Activated CD4-positive, alpha-beta T cell treated with anti-CD3 and anti-CD28 coated beads, Interleukin-2, amount 10 ng/mL, durations not matched to agents 24 days and 14 days (primary cell): ENCODE data around the gene CMTM4. TPM values are rescaled to one million over a fixed set of nuclear protein-coding genes. Genes with fewer than 3 reads are reported as not detected.

Experiments used
- DNase-seq: peaks from one replicate; pipeline ENCODE4 v3.0.0; 2022
- H3K27ac Mint-ChIP-seq: one replicate; pipeline ENCODE4 v1.8.0; 2022; ENCODE audit warnings: mild to moderate bottlenecking, mixed read lengths
- H3K27me3 Mint-ChIP-seq: one replicate; pipeline ENCODE4 v1.8.0; 2022; ENCODE audit warnings: mixed read lengths
- H3K36me3 Mint-ChIP-seq: one replicate; pipeline ENCODE4 v1.8.0; 2022; ENCODE audit warnings: low read depth, mild to moderate bottlenecking, mixed read lengths
- H3K4me1 Mint-ChIP-seq: one replicate; pipeline ENCODE4 v1.8.0; 2021; ENCODE audit warnings: mixed read lengths
- H3K4me3 Mint-ChIP-seq: one replicate; pipeline ENCODE4 v1.8.0; 2022; ENCODE audit warnings: mild to moderate bottlenecking, moderate library complexity, mixed read lengths
- H3K9me3 Mint-ChIP-seq: one replicate; pipeline ENCODE4 v1.8.0; 2021; ENCODE audit warnings: mixed read lengths
- intact Hi-C: fragments of 100-400 bp; cut with micrococcal nuclease; formaldehyde crosslinking; loops from one replicate; pipeline ENCODE4 v1.15.1; 2023
- total RNA-seq: library from RNA; stranded (reverse); gene quantifications from 2 replicates; pipeline ENCODE4 v1.2.3, GENCODE V29; 2022

CMTM4 gene
- total RNA-seq, 1 donor from 2014 or later = 3.5 TPM

DNA sequence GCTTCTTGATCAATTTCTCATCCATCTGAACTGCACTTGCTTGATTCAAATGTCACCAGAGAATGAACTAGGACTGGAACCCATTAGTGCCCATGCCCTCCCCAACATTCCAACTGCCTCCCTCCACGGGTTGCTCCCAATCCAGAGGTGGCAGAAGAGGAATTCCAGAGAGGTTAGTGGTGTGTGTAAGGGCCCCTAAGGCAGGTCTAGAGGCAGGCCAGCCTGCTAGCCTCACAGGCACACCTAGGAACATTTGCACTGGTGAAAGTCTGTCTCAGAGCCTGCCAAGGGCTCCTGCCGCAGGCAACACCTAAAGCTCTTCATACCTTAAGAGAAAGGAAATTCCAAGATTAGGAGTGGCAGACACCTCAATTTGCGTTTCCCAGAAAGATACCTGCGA is 21.2 kb upstream of the CMTM4 start:
- no peak for DNase-seq
- H3K4me3 Mint-ChIP-seq = no peak overlapping the region
- no peak overlapping the region for H3K27ac Mint-ChIP-seq
- no peaks in the 10 kb centered on the region for H3K9me3 Mint-ChIP-seq
- H3K36me3 Mint-ChIP-seq = peaks cover 4% of the 10 kb centered on the region
- intact Hi-C loops = no loop called here
- no peaks in the 10 kb centered on the region for H3K27me3 Mint-ChIP-seq
- H3K4me1 Mint-ChIP-seq = no peaks in the 10 kb centered on the region

DNA sequence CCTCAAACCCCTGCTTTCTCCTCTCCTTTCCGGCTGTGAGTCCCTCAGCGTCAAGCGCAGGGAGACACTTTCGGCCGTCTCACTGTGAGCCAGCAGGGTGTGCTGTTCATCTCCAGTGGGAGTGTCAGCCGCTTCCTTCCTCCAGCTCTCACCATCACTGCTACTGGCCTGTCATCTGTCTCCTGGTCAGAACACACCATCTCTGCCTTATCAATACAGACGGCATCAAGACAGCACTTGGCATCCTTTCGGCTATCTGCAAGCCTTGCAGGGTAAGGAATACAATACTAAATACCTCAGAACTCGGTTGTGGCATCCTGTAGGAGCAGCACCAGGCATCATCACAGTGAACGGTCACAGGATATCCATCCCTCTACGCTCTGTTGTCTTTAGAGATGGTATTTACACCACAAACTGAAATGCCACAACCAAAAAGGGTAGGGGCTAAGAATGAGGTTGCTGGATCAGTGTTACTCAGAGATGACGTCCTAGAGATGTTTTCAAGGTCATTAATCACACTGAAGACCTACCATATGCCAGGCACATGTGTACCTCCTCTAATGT is 20.7 kb upstream of the CMTM4 start:
- no peaks in the 10 kb centered on the region for H3K9me3 Mint-ChIP-seq
- H3K27me3 Mint-ChIP-seq = peaks cover 3% of the 10 kb centered on the region
- H3K27ac Mint-ChIP-seq = no peak overlapping the region
- peaks cover 4% of the 10 kb centered on the region for H3K36me3 Mint-ChIP-seq
- peaks cover 2% of the 10 kb centered on the region for H3K4me1 Mint-ChIP-seq
- intact Hi-C loops = no loop called here
- no peak overlapping the region for H3K4me3 Mint-ChIP-seq
- DNase-seq = peak; percentile 66

DNA sequence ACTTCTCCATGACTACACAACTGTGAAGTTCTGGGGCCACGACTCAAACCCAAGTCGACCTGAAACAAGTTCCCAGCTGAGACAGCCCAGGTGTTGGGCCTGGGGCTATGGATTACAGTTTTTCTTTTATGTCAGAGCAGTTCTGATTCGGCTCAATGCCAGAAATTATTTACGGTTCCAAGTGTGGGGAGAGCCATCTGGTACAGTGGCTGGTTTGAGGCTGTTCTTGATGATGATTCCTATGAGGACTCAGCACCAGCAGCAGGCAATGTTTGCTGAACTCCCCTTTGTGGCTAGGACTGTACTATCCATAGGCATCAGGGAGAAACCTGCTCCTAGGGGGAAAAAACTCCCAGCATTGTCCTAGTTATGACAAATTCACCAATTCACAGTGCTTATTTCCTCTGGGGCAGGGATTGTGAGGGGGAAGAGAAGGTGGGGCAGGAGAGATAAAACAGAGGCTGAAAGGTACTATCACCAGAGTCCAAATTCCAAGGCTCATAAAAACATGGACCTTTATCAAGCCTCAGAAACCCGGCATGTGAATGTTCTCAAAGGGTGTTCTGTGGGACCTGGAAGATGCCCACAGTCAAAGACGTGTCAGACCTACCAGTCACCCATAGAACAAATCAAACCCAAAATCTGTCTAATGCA is 18.2 kb upstream of the CMTM4 start:
- Mint-ChIP-seq H3K4me1 (peaks cover 2% of the 10 kb centered on the region), H3K36me3 (no peaks in the 10 kb centered on the region), H3K4me3 (no peak overlapping the region), H3K27ac (no peak overlapping the region), H3K9me3 (no peaks in the 10 kb centered on the region), H3K27me3 (peaks cover 3% of the 10 kb centered on the region)
- DNase-seq = no peak
- intact Hi-C loops = no loop called here

DNA sequence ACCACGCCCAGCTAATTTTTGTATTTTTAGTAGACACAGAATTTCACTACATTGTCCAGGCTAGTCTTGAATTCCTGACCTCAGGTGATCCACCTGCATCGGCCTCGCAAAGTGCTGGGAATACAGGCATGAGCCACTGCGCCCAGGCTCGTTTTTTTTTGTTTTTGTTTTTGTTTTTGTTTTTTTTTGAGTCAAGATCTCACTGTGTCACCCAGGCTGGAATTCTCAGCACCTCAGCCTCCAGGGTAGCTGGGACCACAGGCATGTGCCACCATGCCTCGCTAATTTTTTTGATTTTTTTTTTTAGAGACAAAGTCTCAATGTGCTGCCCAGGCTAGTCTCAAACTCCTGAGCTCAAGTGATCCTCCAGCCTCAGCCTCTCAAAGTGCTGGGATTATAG is 17.5 kb upstream of the CMTM4 start:
- intact Hi-C loops = no loop called here
- no peak overlapping the region for H3K27ac Mint-ChIP-seq
- peaks cover 2% of the 10 kb centered on the region for H3K4me1 Mint-ChIP-seq
- H3K9me3 Mint-ChIP-seq = no peaks in the 10 kb centered on the region
- no peaks in the 10 kb centered on the region for H3K36me3 Mint-ChIP-seq
- DNase-seq = no peak
- no peak overlapping the region for H3K4me3 Mint-ChIP-seq
- peaks cover 4% of the 10 kb centered on the region for H3K27me3 Mint-ChIP-seq

DNA sequence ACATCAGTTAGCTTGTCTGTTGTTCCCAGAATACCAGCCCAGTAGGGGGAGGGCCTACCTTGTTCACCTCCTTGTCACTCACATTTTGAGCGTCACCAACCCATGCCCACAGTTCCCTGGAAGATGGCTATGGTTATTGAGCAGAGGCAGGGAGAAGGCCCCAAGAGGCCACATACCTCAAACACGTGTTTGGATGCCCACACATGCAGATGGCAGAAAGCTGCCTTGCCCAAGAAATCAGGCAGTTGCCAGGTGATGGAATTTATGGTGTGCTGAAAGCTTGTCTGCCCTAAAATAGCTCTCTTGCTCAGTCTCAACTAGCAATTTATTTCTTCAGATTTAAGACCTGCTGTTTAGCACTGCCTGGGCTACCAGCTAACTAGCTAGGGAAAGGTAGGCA is 16.5 kb upstream of the CMTM4 start:
- Mint-ChIP-seq H3K27me3 (peaks cover 9% of the 10 kb centered on the region), H3K4me1 (peaks cover 2% of the 10 kb centered on the region), H3K9me3 (no peaks in the 10 kb centered on the region), H3K4me3 (no peak overlapping the region), H3K27ac (no peak overlapping the region), H3K36me3 (no peaks in the 10 kb centered on the region)
- intact Hi-C loops = no loop called here
- no peak for DNase-seq

DNA sequence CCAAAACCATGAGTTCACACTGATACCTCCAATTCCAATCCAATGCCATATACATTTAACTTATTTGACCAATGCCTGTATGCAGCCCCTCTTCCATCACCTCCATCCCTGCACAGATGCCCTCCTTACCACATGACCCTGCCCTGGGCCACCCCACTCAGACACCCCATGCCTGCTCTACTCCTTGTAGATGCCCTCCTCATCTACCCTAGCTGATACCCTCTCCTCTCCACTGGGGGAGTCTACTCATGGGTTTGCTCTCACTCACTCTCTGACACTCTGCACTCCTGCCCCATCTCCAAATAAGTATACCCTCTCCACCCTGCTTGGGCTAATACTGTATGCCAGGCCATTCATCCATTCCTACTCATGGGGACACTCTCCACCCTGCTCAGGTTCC is 16.0 kb upstream of the CMTM4 start:
- Mint-ChIP-seq H3K36me3 (no peaks in the 10 kb centered on the region), H3K4me1 (peaks cover 2% of the 10 kb centered on the region), H3K27ac (no peak overlapping the region), H3K27me3 (peaks cover 11% of the 10 kb centered on the region), H3K4me3 (no peak overlapping the region), H3K9me3 (no peaks in the 10 kb centered on the region)
- DNase-seq = no peak
- intact Hi-C loops = no loop called here

DNA sequence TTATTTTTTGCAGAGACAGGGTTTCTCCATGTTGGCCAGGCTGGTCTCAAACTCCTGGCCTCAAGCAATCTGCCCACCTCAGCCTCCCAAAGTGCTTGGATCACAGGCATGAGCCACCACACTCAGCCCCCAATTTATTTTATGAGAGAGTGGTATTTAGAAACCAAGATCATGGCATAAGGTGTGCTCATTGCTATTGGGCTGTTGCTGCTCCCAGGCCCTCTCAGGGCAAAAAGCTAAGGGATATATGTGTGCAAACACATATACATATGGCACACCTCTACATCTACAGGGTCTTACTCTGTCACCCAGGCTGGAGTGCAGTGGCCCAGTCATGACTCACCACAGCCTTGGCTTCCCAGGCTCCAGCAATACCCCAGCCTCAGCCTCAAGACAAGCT is 15.0 kb upstream of the CMTM4 start:
- Mint-ChIP-seq H3K4me1 (peaks cover 2% of the 10 kb centered on the region), H3K27me3 (peaks cover 14% of the 10 kb centered on the region), H3K9me3 (no peaks in the 10 kb centered on the region), H3K4me3 (no peak overlapping the region), H3K36me3 (no peaks in the 10 kb centered on the region), H3K27ac (no peak overlapping the region)
- intact Hi-C loops = no loop called here
- no peak for DNase-seq

DNA sequence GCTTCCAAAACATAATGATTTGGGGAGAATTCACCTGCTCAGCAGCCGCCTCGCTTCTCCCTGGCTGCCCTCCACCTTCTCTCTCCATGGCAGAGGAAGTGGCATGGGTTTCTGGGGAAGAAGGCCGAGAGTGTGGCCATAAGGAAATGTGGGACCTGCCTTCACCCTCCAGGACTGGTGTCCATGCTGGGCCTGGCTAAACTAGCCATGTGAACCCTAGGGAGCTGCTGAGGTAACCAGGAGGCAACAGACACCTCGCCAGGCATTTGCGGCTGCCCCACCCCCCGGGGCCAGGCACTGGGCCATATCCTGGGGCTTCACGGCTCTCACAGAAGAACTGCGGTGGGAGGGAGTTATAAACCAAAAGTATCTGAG is 9.9 kb upstream of the CMTM4 start:
- Mint-ChIP-seq H3K4me1 (no peaks in the 10 kb centered on the region), H3K27ac (no peak overlapping the region), H3K4me3 (no peak overlapping the region), H3K9me3 (no peaks in the 10 kb centered on the region), H3K36me3 (no peaks in the 10 kb centered on the region), H3K27me3 (peaks cover 19% of the 10 kb centered on the region)
- intact Hi-C loops = no loop called here
- no peak for DNase-seq

DNA sequence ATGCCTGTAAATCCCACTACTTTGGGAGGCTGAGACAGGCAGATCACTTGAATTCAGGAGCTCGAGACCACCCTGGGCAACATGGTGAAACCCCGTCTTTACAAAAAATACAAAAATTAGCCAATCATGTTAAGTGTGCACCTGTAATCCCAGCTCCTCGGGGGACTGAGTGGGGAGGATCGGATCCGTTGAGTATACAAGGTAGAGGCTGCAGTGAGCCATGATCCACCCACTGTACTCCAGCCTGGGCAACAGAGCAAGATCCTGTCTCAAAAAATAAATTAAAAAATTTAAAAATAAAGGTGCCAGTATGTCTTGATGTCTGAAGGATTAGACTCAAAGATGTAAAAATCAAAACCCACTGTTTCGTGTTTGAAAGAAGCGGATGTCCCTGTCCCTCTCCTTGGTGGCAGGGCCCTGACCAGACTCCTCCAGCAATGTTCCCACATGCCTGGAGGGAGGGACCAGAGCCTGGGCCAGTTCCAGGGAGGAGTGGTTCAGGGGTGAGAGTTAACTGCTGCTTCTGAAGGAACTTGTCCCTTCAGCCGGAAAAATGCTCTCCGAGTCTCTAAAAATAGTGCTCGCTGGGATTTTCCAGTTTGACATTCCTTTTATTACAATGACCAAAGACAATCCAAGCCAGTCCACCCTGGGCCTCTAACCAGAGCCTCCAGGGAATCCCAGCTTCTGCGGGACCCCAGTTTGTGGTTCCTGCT is 9.4 kb upstream of the CMTM4 start:
- H3K4me1 Mint-ChIP-seq = peaks cover under 1% of the 10 kb centered on the region
- no peaks in the 10 kb centered on the region for H3K36me3 Mint-ChIP-seq
- H3K4me3 Mint-ChIP-seq = no peak overlapping the region
- intact Hi-C loops = no loop called here
- H3K27me3 Mint-ChIP-seq = peaks cover 19% of the 10 kb centered on the region
- no peak for DNase-seq
- H3K27ac Mint-ChIP-seq = no peak overlapping the region
- no peaks in the 10 kb centered on the region for H3K9me3 Mint-ChIP-seq

DNA sequence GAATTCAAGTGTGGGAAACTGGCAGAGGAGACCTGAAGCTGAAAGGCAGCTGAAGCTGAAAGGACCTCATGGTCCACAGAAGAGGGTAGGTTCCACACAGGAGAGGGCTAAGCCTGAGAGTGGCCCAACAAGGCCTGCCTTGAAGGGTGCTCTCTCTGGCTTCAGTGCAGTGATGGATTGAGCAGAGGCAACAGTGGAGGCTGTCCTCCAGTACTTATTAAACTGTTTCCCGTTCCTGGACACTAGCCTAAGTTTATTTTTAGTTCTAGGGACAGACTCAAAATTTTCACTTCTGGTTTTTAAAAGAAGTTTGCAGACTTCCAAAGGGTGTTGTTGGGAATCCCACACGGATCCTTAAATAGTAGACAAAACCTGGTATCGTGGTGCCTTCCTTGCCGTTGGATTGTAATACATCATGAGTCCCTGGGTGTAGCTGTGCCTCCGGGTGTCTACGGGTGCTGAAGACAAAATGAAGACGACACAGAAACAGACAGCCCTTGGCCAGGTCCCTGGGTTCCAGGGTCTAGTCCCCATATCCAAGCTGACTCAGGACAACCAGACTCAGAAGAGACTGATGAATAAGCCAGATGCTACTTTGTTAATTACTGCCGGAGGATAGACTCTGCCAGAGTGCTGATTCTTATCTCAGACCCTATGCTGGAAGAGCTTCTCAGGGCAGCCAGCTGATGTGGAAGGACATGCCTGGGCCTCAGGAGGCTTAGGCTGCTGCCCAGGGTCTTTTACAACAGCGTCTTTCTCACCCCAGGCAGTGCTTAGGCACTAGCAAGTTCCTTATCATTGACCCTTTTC is 7.1 kb upstream of the CMTM4 start:
- H3K27me3 Mint-ChIP-seq = peaks cover 29% of the 10 kb centered on the region
- peaks cover 2% of the 10 kb centered on the region for H3K4me1 Mint-ChIP-seq
- no peak overlapping the region for H3K27ac Mint-ChIP-seq
- H3K4me3 Mint-ChIP-seq = no peak overlapping the region
- no peaks in the 10 kb centered on the region for H3K9me3 Mint-ChIP-seq
- no peak for DNase-seq
- intact Hi-C loops = no loop called here
- no peaks in the 10 kb centered on the region for H3K36me3 Mint-ChIP-seq

DNA sequence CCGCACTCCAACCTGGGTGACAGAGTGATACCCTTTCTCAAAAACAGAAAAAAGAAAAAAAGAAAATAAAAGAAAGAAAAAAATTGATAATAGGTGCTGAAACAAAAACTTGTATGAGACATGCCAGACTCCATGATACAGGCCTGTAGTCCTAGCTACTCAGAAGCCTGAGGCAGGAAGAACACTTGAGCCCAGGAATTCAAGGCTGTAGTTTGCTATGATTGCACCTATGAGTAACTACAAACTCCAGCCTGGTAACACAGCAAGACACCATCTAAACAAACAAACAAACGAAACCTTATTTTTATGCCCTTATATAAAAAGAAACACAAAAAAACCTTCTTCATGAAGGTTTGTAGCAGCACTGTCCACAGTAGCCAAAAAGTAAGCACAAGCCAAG is 5.0 kb upstream of the CMTM4 start:
- Mint-ChIP-seq H3K4me1 (peaks cover 5% of the 10 kb centered on the region), H3K27me3 (peaks cover 35% of the 10 kb centered on the region), H3K9me3 (no peaks in the 10 kb centered on the region), H3K27ac (no peak overlapping the region), H3K36me3 (no peaks in the 10 kb centered on the region), H3K4me3 (no peak overlapping the region)
- intact Hi-C loops = no loop called here
- no peak for DNase-seq

DNA sequence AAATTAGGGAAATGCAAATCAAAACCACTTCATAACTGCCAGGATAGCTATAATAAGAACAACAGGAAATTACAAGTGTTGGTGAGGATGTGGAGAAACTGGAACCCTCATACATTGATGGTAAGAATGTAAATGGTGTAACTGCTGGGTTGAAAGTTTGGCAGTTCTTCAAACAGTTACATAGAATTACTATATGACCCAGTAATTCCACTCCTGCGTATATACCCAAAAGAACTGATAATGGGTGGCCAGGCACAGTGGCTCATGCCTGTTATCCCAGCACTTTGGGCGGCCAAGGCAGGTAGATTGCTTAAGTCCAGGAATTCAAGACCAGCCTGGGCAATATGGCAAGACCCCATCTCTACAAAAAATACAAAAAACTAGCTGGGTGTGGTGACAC is 4.5 kb upstream of the CMTM4 start:
- Mint-ChIP-seq H3K36me3 (no peaks in the 10 kb centered on the region), H3K4me1 (peaks cover 5% of the 10 kb centered on the region)

DNA sequence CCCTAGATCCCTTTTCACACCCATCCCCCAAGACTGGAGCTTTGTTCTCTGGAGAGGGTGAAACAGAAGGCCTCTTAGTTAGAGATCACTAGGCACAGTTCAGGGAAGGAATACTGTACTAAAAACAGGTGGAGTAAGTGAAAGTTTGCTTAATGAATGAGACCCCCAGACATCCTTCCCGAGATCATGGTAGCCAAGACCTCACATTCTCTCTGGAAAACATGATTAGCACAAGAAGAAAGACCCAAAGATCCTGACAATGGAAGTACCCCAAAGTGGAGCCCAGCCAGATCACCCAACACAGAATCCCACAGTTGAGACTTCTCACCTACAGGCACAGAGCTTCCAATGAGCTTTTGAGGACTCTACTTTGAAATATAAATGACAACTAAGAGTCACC is 3.4 kb upstream of the CMTM4 start:
- Mint-ChIP-seq H3K27me3 (peaks cover 43% of the 10 kb centered on the region), H3K9me3 (no peaks in the 10 kb centered on the region), H3K27ac (no peak overlapping the region), H3K36me3 (no peaks in the 10 kb centered on the region), H3K4me3 (no peak overlapping the region), H3K4me1 (peaks cover 10% of the 10 kb centered on the region)
- intact Hi-C loops = no loop called here
- no peak for DNase-seq

More for the DNA sequence above, 4.5 kb upstream of the CMTM4 start:
- DNase-seq = no peak
- intact Hi-C loops = no loop called here
- H3K4me3 Mint-ChIP-seq = no peak overlapping the region
- H3K27me3 Mint-ChIP-seq = peaks cover 35% of the 10 kb centered on the region
- no peak overlapping the region for H3K27ac Mint-ChIP-seq
- no peaks in the 10 kb centered on the region for H3K9me3 Mint-ChIP-seq

DNA sequence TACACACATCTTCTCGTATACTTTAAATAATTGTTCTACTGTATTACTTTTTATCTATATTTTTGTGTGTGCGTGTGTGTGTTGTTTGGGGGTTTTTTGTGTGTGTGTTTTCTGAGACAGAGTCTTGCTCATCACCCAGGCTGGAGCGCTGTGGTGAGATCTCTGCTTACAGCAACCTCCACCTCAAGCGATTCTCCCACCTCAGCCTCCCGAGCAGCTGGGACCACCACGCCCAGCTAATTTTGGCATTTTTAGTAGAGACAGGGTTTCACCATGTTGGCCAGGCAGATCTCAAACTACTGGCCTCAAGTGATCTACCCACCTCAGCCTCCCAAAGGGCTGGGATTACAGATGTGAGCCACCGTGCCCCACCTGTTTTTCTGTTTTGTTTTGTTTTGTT is 1.5 kb upstream of the CMTM4 start:
- no peak overlapping the region for H3K27ac Mint-ChIP-seq
- H3K9me3 Mint-ChIP-seq = no peaks in the 10 kb centered on the region
- H3K36me3 Mint-ChIP-seq = no peaks in the 10 kb centered on the region
- peak overlapping the region; percentile 10 for H3K4me3 Mint-ChIP-seq
- H3K4me1 Mint-ChIP-seq = peaks cover 12% of the 10 kb centered on the region
- intact Hi-C loops = no loop called here
- DNase-seq = no peak
- H3K27me3 Mint-ChIP-seq = peaks cover 50% of the 10 kb centered on the region
